AG04450 (cell line): ENCODE measurements around the gene MLLT6. TPM values are rescaled to one million over a fixed set of nuclear protein-coding genes. Genes with fewer than 3 reads are reported as not detected.

ENCODE experiments used
- CTCF ChIA-PET: fragments of 300-600, 350-600 bp; formaldehyde crosslinking; extraction: SDS; loops from one replicate; lab custom pipeline; 2022; ENCODE audit warnings: antibody characterized with exemption, inconsistent platforms; lab: Charles Lee
- POLR2A ChIA-PET: fragments of 350-600 bp; formaldehyde crosslinking; extraction: SDS; loops from one replicate; lab custom pipeline; 2021; ENCODE audit warnings: antibody characterized with exemption, inconsistent platforms; lab: Yijun Ruan, JAX
- DNase-seq: peaks from one replicate; pipeline ENCODE4 v3.0.0-alpha.2; 2011; ENCODE audit warnings: low read depth, low spot score
- H3K27ac ChIP-seq: one replicate; pipeline ENCODE4 v1.5.1; 2012; ENCODE audit warnings: low read depth, low read length, control low read depth
- H3K27me3 ChIP-seq: one replicate; pipeline ENCODE4 v1.6.0; 2012; ENCODE audit warnings: low read length; ENCODE audit not compliant: control insufficient read depth, insufficient read depth
- H3K4me3 ChIP-seq: 2 replicates; pipeline ENCODE4 v1.5.1; 2011; ENCODE audit warnings: mild to moderate bottlenecking, low read depth, low read length, control low read depth
- H3K9me3 ChIP-seq: 2 replicates; pipeline ENCODE4 v1.5.1; 2012; ENCODE audit warnings: low read length; ENCODE audit not compliant: control insufficient read depth, insufficient read depth
- polyA plus RNA-seq: library from polyadenylated mRNA; depleted of rRNA; stranded (reverse); fragments of >200 nt; gene quantifications from 2 replicates; pipeline ENCODE4 v1.2.3, GENCODE V29; 2011
- TF ChIP-seq, protein P1 (sequence below): IDR thresholded peaks from 2 replicates; pipeline ENCODE4 v1.5.1; 2011; ENCODE audit warnings: low read depth, low read length, control low read depth, inconsistent platforms

The MLLT6 gene
- polyA plus RNA-seq, 1 experiment, result 17.3 TPM

DNA sequence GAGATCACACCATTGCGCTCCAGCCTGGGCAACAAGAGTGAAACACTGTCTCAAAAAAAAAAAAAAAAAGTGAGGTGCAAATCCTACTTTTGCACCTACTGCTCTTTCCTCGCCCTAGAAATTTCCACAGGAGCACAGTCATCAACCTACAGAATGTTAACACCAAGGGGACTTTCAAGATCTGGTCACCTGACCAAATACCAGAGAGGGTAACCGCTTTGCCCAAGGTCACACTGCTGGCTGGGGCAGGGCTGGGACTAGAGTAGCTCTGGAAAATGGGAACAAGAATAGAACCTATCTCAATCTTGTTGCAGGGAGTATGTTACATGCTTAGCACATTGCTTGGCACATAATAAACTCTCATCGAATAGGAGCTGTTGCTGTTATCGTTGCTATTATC, 6.3 kb upstream of the MLLT6 start:
- ChIA-PET CTCF (no interaction called here), POLR2A (no interaction called here)
- Histone ChIP-seq H3K27me3 (peaks cover 3% of the 10 kb centered on the region), H3K4me3 (no peak overlapping the region), H3K27ac (no peak overlapping the region), H3K9me3 (no peaks in the 10 kb centered on the region)
- TF ChIP-seq, protein P1, sequence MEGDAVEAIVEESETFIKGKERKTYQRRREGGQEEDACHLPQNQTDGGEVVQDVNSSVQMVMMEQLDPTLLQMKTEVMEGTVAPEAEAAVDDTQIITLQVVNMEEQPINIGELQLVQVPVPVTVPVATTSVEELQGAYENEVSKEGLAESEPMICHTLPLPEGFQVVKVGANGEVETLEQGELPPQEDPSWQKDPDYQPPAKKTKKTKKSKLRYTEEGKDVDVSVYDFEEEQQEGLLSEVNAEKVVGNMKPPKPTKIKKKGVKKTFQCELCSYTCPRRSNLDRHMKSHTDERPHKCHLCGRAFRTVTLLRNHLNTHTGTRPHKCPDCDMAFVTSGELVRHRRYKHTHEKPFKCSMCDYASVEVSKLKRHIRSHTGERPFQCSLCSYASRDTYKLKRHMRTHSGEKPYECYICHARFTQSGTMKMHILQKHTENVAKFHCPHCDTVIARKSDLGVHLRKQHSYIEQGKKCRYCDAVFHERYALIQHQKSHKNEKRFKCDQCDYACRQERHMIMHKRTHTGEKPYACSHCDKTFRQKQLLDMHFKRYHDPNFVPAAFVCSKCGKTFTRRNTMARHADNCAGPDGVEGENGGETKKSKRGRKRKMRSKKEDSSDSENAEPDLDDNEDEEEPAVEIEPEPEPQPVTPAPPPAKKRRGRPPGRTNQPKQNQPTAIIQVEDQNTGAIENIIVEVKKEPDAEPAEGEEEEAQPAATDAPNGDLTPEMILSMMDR, result no peak
- no peak for DNase-seq

DNA sequence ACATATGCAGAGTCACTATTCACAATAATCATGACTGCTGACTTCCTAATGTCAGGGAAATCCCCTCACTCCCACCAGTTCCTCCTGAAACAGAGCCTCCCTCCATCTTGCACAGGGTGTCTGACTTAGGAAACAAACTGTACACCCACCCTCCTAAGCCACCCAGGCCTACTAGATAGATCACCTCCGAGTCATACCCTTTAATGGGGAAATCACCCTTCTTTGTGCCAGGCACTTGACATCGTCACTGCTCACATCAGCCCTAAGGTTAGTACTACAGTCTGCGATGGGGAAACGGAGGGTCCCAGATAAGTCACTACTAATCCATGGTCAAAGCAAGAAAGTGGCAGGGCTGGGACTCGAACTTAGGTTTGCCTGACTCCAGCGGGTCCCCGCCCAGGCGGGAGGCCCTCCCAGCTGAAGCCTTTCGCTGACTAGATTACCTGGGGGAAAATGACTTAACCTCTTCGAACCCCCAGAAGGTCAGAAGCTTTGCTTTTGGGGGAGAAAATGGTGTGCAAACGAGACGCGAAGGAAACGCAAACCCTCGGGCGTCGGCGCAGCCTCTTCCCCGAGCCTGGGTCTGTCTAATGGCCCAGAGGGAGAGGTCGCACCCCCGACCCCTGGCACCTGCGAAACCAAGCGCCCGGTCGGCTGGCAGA, 3.4 kb upstream of the MLLT6 start:
- DNase-seq, result no peak
- H3K4me3 ChIP-seq, result peak overlapping the region; percentile 64
- H3K9me3 ChIP-seq, result no peaks in the 10 kb centered on the region; the same call in 1 of the 2 replicates
- peak overlapping the region; percentile 77 for H3K27ac ChIP-seq
- H3K27me3 ChIP-seq, result peaks cover 3% of the 10 kb centered on the region
- ChIA-PET CTCF (interaction anchor here (0.7 kb wide), 1 partner anchor 43 kb away, joined by 3 read pairs; no protein-coding TSS in a partner anchor), POLR2A (interaction anchor here (0.7 kb wide), 1 partner anchor 119 kb away, joined by 3 read pairs; no protein-coding TSS in a partner anchor)
- TF ChIP-seq, protein P1, result no peak

DNA sequence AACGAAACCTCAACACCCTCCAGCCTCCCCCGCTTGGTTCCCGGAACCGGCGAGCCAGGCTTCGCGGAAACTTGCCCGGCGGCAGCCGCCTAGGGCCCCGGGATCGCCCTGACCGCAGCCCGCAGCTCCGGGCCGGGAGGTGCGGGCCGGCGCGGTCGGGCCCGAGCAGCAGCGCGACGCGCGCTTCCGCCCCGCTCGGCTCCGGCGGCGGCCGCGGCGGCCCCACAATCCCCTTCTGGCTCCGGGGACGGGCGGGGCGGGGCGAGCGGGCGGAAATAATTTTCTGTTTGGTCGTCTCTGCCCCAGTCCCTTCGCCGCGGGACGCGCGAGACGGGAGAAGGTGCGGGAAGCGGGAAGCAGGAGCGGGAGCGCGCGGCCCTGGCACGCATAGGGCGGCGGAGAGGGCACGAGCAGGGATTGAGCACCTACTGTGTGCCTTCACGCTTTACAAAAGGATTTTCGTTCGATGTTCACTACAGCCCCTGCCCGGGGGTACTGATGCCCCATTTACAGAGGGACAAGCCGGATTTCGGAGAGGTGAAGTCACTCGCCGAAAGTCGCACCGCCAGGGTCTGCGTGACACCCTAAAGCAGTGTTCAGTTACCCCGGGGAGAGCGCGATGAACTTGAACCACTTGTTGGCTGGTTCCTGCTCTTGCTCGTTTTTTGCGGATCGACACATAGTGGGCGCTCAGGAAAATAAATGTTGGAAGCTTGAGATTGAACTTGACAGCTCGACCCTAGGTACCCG, 2.7 kb upstream of the MLLT6 start:
- peak; percentile 55 for DNase-seq
- TF ChIP-seq, protein P1, result no peak
- peak overlapping the region; percentile 71 for H3K4me3 ChIP-seq
- peaks cover 3% of the 10 kb centered on the region for H3K27me3 ChIP-seq
- CTCF ChIA-PET, result interaction anchor here (0.7 kb wide), 1 partner anchor 44 kb away, joined by 3 read pairs; no protein-coding TSS in a partner anchor
- POLR2A ChIA-PET, result no interaction called here
- no peaks in the 10 kb centered on the region; the same call in 1 of the 2 replicates for H3K9me3 ChIP-seq
- peak overlapping the region; percentile 77 for H3K27ac ChIP-seq

GRCh38 chr17:38702916-38703741, 1.9 kb upstream of the MLLT6 start:
- TF ChIP-seq, protein P1, result no peak
- Histone ChIP-seq H3K27ac (peak overlapping the region; percentile 65), H3K4me3 (peak overlapping the region; percentile 71), H3K27me3 (peaks cover under 1% of the 10 kb centered on the region), H3K9me3 (no peaks in the 10 kb centered on the region; the same call in 1 of the 2 replicates)
- CTCF ChIA-PET, result no interaction called here
- POLR2A ChIA-PET, result no interaction called here
- DNase-seq, result no peak
